Thoracic aorta (tissue), 2 donors: ENCODE measurements around the gene MBD2. TPM values are rescaled to one million over a fixed set of nuclear protein-coding genes. Genes with fewer than 3 reads are reported as not detected.
"Not testable (repeated sequence)": the region's sequence is repeated elsewhere in the genome, so short reads cannot be mapped to it uniquely, and the experiment has no call there.

Source experiments
- ATAC-seq: fragments of 150-250 bp; one replicate; pipeline ENCODE4 v1.8.0; 2017; ENCODE audit warnings: low read depth; ENCODE audit not compliant: insufficient number of reproducible peaks, low FRiP score
- DNase-seq: peaks from one replicate; pipeline ENCODE4 v3.0.0-alpha.2; 2020; ENCODE audit warnings: low spot score
- H3K27ac ChIP-seq, 2 donors: fragments of 200-600 bp; sonication (generic); 1 replicate in 1 of 2; 2 replicates in 1 of 2; pipeline ENCODE4 v1.5.1; 2016; ENCODE audit warnings: mild to moderate bottlenecking in 2 of 2, moderate library complexity in 2 of 2
- H3K27me3 ChIP-seq: fragments of 200-600 bp; sonication (generic); replicated peaks from 2 replicates; pipeline ENCODE4 v1.6.0; 2016; ENCODE audit warnings: mild to moderate bottlenecking; ENCODE audit not compliant: insufficient read depth
- H3K36me3 ChIP-seq: fragments of 200-600 bp; sonication (generic); one replicate; pipeline ENCODE4 v1.5.1; 2016
- H3K4me1 ChIP-seq, 2 donors: fragments of 200-600 bp; sonication (generic); 1 replicate in 1 of 2; 2 replicates in 1 of 2; pipeline versions ENCODE4 v1.5.1 to v1.6.0; 2016; ENCODE audit warnings: low read depth in 2 of 2, mild to moderate bottlenecking in 1 of 2; ENCODE audit not compliant: control insufficient read depth in 1 of 2
- H3K4me3 ChIP-seq: fragments of 200-600 bp; sonication (generic); 2 replicates; pipeline ENCODE4 v1.5.1; 2016; ENCODE audit warnings: mild to moderate bottlenecking
- H3K9me3 ChIP-seq: fragments of 200-600 bp; sonication (generic); 2 replicates; pipeline ENCODE4 v1.5.1; 2016
- CTCF ChIP-seq: fragments of 200-600 bp; sonication (generic); IDR thresholded peaks from one replicate; pipeline ENCODE4 v1.5.1; 2019; ENCODE audit warnings: antibody characterized with exemption
- total RNA-seq, 2 donors: library from RNA; depleted of rRNA; stranded (reverse); fragments of >200 nt; gene quantifications; one replicate each; pipeline versions ENCODE4 v1.1.0 to v1.2.3, GENCODE V29; 2016

MBD2 gene
- total RNA-seq, 2 donors from 2014 or later, result 43.5 to 49.3 TPM

- DNase-seq, result no peak
- Histone ChIP-seq H3K4me1 (no peaks in the 10 kb centered on the region), H3K27ac (no peak overlapping the region), H3K27me3 (no peaks in the 10 kb centered on the region), H3K4me3 (no peak overlapping the region), H3K36me3 (no peaks in the 10 kb centered on the region), H3K9me3 (no peaks in the 10 kb centered on the region)
- no peak for ATAC-seq
- no peak for TF ChIP-seq CTCF
Measured at GRCh38 chr18:54130631-54131030, 93.8 kb downstream of the MBD2 start.

GRCh38 chr18:54130177-54130576 is 94.3 kb downstream of the MBD2 start:
- no peak for DNase-seq
- no peak overlapping the region for H3K4me3 ChIP-seq
- no peaks in the 10 kb centered on the region for H3K36me3 ChIP-seq
- TF ChIP-seq CTCF, result no peak
- H3K4me1 ChIP-seq, result no peaks in the 10 kb centered on the region
- H3K27me3 ChIP-seq, result no peaks in the 10 kb centered on the region
- no peak for ATAC-seq
- H3K9me3 ChIP-seq, result no peaks in the 10 kb centered on the region
- H3K27ac ChIP-seq, result no peak overlapping the region

GRCh38 chr18:54129448-54130067 is 94.9 kb downstream of the MBD2 start:
- H3K4me1 ChIP-seq, result no peaks in the 10 kb centered on the region
- no peak for TF ChIP-seq CTCF
- H3K4me3 ChIP-seq, result no peak overlapping the region
- H3K9me3 ChIP-seq, result no peaks in the 10 kb centered on the region
- no peak for DNase-seq
- no peaks in the 10 kb centered on the region for H3K27me3 ChIP-seq
- H3K36me3 ChIP-seq, result no peaks in the 10 kb centered on the region
- no peak for ATAC-seq
- H3K27ac ChIP-seq, result no peak overlapping the region

- Histone ChIP-seq H3K36me3 (no peaks in the 10 kb centered on the region), H3K4me1 (no peaks in the 10 kb centered on the region), H3K27me3 (no peaks in the 10 kb centered on the region), H3K27ac (no peak overlapping the region), H3K9me3 (no peaks in the 10 kb centered on the region), H3K4me3 (no peak overlapping the region)
- TF ChIP-seq CTCF, result peak; percentile 37
- ATAC-seq (no peak), DNase-seq (no peak)
Measured at GRCh38 chr18:54127759-54128378, 96.6 kb downstream of the MBD2 start.

- Histone ChIP-seq H3K36me3 (no peaks in the 10 kb centered on the region), H3K9me3 (no peaks in the 10 kb centered on the region), H3K4me3 (no peak overlapping the region), H3K4me1 (no peaks in the 10 kb centered on the region), H3K27me3 (no peaks in the 10 kb centered on the region), H3K27ac (no peak overlapping the region)
- no peak for ATAC-seq
- DNase-seq, result no peak
- TF ChIP-seq CTCF, result no peak
Measured at GRCh38 chr18:54125429-54125828, 99.0 kb downstream of the MBD2 start.

GRCh38 chr18:54123720-54124440 is 100.6 kb downstream of the MBD2 start:
- not testable (repeated sequence) for ATAC-seq, H3K36me3 ChIP-seq, H3K4me3 ChIP-seq, H3K27me3 ChIP-seq, H3K27ac ChIP-seq, DNase-seq, H3K9me3 ChIP-seq, H3K4me1 ChIP-seq
